Esophagus muscularis mucosa (tissue), 4 donors: ENCODE results near the gene SMIM14. TPM values are rescaled to one million over a fixed set of nuclear protein-coding genes. Genes with fewer than 3 reads are reported as not detected.
A peak's percentile ranks its signal among the peaks of the same experiment; 100 is the strongest.
"Not testable (repeated sequence)": the region's sequence is repeated elsewhere in the genome, so short reads cannot be mapped to it uniquely, and the experiment has no call there.

Experiments used
- DNase-seq: peaks from one replicate; pipeline ENCODE4 v3.0.0-alpha.2; 2017; ENCODE audit errors: extremely low spot score
- H3K27ac ChIP-seq, 4 donors: fragments of 200-600 bp; sonication (generic); replicated peaks in 1 of 4; 1 replicate in 3 of 4; 2 replicates in 1 of 4; pipeline ENCODE4 v1.5.1; 2016 to 2019; ENCODE audit warnings: mild to moderate bottlenecking in 1 of 4
- H3K27me3 ChIP-seq, 4 donors: fragments of 200-600 bp; sonication (generic); one replicate each; pipeline versions ENCODE4 v1.5.1 to v1.6.0; 2016 to 2019
- H3K36me3 ChIP-seq, 4 donors: fragments of 200-600 bp; sonication (generic); one replicate each; pipeline ENCODE4 v1.5.1; 2016 to 2019
- H3K4me1 ChIP-seq, 4 donors: fragments of 200-600 bp; sonication (generic); one replicate each; pipeline ENCODE4 v1.5.1; 2016 to 2019
- H3K4me3 ChIP-seq, 4 donors: fragments of 200-600 bp; sonication (generic); 1 replicate in 2 of 4; 2 replicates in 2 of 4; pipeline ENCODE4 v1.5.1; 2016 to 2019; ENCODE audit warnings: mild to moderate bottlenecking in 4 of 4, moderate library complexity in 1 of 4
- H3K9me3 ChIP-seq, 4 donors: fragments of 200-600 bp; sonication (generic); 1 replicate in 3 of 4; 2 replicates in 1 of 4; pipeline ENCODE4 v1.5.1; 2016 to 2019
- CTCF ChIP-seq, 3 experiments: fragments of 200-600 bp in 2 of 3; fragments of 450-650 bp in 1 of 3; sonication (generic) in 2 of 3; IDR thresholded peaks; one replicate each; pipeline ENCODE4 v1.5.1; 2017 to 2019; ENCODE audit warnings: antibody characterized with exemption in 3 of 3, mild to moderate bottlenecking in 2 of 3, moderate library complexity in 1 of 3
- EP300 ChIP-seq: sonication (generic); formaldehyde crosslinking; IDR thresholded peaks from one replicate; pipeline ENCODE4 v1.6.1; 2017; ENCODE audit warnings: antibody characterized with exemption
- POLR2A ChIP-seq: fragments of 450-650 bp; IDR thresholded peaks from one replicate; pipeline ENCODE4 v1.6.1; 2017; ENCODE audit warnings: antibody characterized with exemption, moderate library complexity, mild to moderate bottlenecking, low read depth
- POLR2AphosphoS5 ChIP-seq, 2 donors: sonication (generic); formaldehyde crosslinking; IDR thresholded peaks; one replicate each; pipeline ENCODE4 v1.6.1; 2017; ENCODE audit warnings: antibody characterized with exemption in 2 of 2
- WGBS: methylation state at CpG from one replicate; pipeline ENCODE4 v1.1.5; 2018; 5-methylcytosine and 5-hydroxymethylcytosine counted together
- intact Hi-C: fragments of 100-400 bp; cut with DNase I; formaldehyde crosslinking; loops from one replicate; pipeline ENCODE4 v1.15.1; 2023
- total RNA-seq, 4 donors: library from RNA; depleted of rRNA; stranded (reverse); fragments of >200 nt; gene quantifications; one replicate each; pipeline versions ENCODE4 v1.1.0 to v1.2.1, GENCODE V29; 2016

The SMIM14 gene
- total RNA-seq, result 10 to 100 TPM; 27.3 to 39.0 (median 29.6) TPM

DNA sequence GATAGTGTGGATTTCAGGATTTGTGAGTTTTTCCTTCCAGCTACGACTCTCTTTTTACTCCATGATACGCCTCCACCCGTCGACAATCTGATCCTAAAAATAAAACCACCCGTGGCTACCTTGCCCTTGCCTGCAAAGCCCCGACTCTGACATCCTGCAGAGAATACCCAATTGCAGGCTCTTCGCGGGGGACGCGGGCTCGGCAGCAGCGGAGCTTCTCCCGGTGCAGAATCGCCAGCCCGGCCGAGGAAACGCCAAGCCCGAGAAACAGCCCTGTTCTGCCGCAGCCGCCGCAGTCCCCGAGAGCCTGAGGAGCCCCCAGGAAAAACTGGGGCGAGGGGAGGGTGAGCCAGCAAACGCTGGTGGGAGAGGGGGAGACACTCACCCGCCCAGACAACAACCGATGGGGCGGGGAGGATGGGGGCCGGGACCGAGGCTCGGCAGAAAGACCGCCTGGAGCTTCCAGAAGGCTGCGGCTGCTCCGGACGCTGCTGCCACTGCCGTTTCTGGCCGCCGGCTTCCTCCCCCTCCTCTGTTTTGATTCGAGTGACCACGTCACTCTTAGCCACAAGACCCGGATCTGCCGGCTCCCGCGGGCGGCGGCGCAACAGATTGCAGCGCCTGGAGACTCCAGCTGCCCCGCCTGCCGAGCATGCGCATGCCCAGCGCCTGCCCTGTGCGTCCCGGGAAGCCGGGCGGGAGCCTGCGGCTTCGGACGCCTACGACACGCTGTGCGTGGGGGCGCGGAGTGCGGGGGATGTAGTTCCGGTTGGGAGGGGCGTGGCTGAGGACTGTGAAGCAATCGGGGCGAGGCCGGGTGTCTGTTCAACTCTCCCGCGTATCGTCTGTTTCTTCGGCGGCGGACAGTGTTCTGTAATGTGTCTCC, at the start of gene SMIM14:
SMIM14 (minus strand) TSS at position 512 of the 886 bp plus-strand sequence. CDS start 33,720 bp downstream, outside the sequence.
- no peak for TF ChIP-seq EP300
- peak; percentile 99 for TF ChIP-seq POLR2AphosphoS5 (IDR thresholded peaks at IDR 0.05)
- peak; percentile 18 to 30 (median 27) for TF ChIP-seq CTCF (IDR thresholded peaks at IDR 0.05)
- peak; percentile 93 for TF ChIP-seq POLR2A
- Histone ChIP-seq H3K27ac (peak within 1 kb of the TSS; percentile 94 to 100 (median 97)), H3K36me3 (peaks cover 0 to 7% (median 3%) of the 10 kb centered on the region in 4 donors), H3K27me3 (no peaks in the 10 kb centered on the region), H3K4me3 (peak within 1 kb of the TSS; percentile 72 to 96 (median 92)), H3K9me3 (no peaks in the 10 kb centered on the region), H3K4me1 (peaks cover 21 to 37% (median 29%) of the 10 kb centered on the region in 4 donors)
- intact Hi-C loops, result loop anchor here (2.0 to 10.0 kb wide), 4 partner anchors 110 to 416 kb away; partner anchors contain the start of genes LIAS, N4BP2, PDS5A and RPL9
- peak; percentile 99 for DNase-seq
- WGBS, result under 1% methylated on average over 23 of the region's 75 CpGs

DNA sequence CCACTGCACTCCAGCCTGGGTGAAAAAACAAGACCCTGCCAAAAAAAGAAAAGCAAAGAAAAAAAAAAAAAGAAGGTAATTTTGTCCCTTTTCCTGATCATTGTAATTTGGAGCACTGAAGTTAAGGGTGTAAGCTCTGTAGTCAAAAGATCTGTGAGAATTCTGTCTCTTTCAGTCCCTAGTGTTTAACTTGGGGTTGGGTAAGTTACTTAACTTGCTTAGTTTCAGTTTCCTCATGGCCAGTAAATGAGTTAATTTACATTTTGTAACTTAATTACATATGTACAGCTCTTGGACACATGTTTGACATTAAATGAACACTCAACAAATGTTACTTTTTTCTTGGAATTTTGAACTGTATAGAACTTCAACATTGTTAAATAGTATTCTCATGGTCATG, 48.3 kb upstream of the SMIM14 start:
- Histone ChIP-seq H3K9me3 (no peaks in the 10 kb centered on the region), H3K4me3 (no peak overlapping the region), H3K36me3 (no peaks in the 10 kb centered on the region), H3K27ac (no peak overlapping the region), H3K27me3 (no peaks in the 10 kb centered on the region), H3K4me1 (no peaks in the 10 kb centered on the region)
- no peak for DNase-seq
- TF ChIP-seq POLR2AphosphoS5 (IDR thresholded peaks at IDR 0.05) (no peak), POLR2A (no peak), CTCF (IDR thresholded peaks at IDR 0.05) (no peak), EP300 (no peak)
- intact Hi-C loops, result no loop called here

DNA sequence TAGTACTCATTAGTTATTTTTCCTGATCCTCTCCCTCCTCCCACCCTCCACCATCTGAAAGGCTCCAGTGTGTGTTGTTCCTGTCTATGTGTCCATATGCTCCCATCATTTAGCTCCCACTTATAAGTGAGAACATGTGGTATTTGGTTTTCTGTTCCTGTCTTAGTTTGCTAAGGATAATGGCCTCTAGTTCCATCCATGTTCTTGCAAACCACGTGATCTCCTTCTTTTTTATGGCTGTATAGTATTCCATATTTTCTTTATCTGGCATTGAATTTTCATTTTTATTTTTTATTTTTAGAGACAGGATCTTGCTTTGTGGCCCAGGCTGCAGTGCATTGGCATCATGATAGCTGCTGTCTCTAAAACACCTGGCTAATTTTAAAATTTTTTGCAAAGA, 47.3 kb upstream of the SMIM14 start:
- 0% methylated on average over 1 of the region's 1 CpG for WGBS

GRCh38 chr4:39682138-39682537, 43.5 kb upstream of the SMIM14 start:
- 76% methylated on average over 2 of the region's 2 CpGs for WGBS
- H3K27me3 ChIP-seq, result no peaks in the 10 kb centered on the region

More for the DNA sequence above, 47.3 kb upstream of the SMIM14 start:
- intact Hi-C loops, result no loop called here
- H3K27ac ChIP-seq, result no peak overlapping the region
- DNase-seq, result no peak
- H3K9me3 ChIP-seq, result no peaks in the 10 kb centered on the region
- H3K27me3 ChIP-seq, result no peaks in the 10 kb centered on the region
- H3K4me3 ChIP-seq, result no peak overlapping the region
- TF ChIP-seq POLR2A, result no peak
- no peak for TF ChIP-seq EP300
- TF ChIP-seq CTCF (IDR thresholded peaks at IDR 0.05), result no peak
- TF ChIP-seq POLR2AphosphoS5 (IDR thresholded peaks at IDR 0.05), result no peak
- H3K36me3 ChIP-seq, result no peaks in the 10 kb centered on the region
- H3K4me1 ChIP-seq, result no peaks in the 10 kb centered on the region

DNA sequence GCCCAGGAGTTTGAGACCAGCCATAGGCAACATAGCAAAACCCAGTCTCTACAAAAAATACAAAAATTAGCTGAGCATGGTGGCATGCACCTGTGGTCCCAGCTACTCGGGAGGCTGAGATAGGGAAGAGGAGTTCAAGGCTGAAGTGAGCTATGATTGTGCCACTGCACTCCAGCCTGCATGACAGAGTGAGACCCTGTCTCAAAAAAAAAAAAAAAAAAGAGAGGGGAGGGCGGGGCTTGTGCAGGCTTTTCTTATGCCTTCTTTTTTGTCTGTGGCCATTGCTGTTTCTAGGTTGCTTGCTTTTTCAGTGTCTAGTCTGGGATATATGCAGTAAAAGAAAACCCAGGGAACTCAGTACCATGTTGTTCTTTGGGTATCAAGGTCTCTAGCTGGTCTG, 42.3 kb upstream of the SMIM14 start:
- H3K36me3 ChIP-seq, H3K4me1 ChIP-seq, H3K27me3 ChIP-seq, H3K4me3 ChIP-seq, DNase-seq, intact Hi-C loops, H3K27ac ChIP-seq, H3K9me3 ChIP-seq: not testable (repeated sequence)
- WGBS, result 96% methylated on average over 2 of the region's 2 CpGs

More at GRCh38 chr4:39682138-39682537, 43.5 kb upstream of the SMIM14 start:
- Histone ChIP-seq H3K4me3 (no peak overlapping the region), H3K9me3 (no peaks in the 10 kb centered on the region), H3K36me3 (no peaks in the 10 kb centered on the region), H3K4me1 (no peaks in the 10 kb centered on the region), H3K27ac (no peak overlapping the region)
- no peak for DNase-seq
- TF ChIP-seq POLR2A, result no peak
- no peak for TF ChIP-seq CTCF (IDR thresholded peaks at IDR 0.05)
- no peak for TF ChIP-seq POLR2AphosphoS5 (IDR thresholded peaks at IDR 0.05)
- TF ChIP-seq EP300, result no peak
- intact Hi-C loops, result no loop called here

DNA sequence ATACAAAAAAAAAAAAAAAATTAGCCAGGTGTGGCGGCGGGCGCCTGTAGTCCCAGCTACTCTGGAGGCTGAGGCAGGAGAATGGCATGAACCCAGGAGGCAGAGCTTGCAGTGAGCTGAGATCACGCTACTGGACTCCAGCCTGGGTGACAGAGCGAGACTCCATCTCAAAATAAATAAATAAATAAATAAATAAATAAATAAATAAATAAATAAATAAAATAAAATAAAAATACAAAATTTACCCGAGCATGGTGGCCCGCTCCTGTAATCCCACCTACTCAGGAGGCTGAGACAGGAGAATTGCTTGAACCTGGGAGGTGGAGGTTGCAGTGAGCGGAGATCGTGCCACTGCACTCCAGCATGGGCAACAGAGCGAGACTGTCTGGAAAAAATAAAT, 37.0 kb upstream of the SMIM14 start:
- H3K27ac ChIP-seq, H3K4me3 ChIP-seq, H3K9me3 ChIP-seq, DNase-seq, H3K36me3 ChIP-seq, intact Hi-C loops, H3K4me1 ChIP-seq, H3K27me3 ChIP-seq: not testable (repeated sequence)
- WGBS, result 94% methylated on average over 10 of the region's 10 CpGs

GRCh38 chr4:39670296-39670695, 31.6 kb upstream of the SMIM14 start:
- H3K4me3 ChIP-seq, H3K27me3 ChIP-seq, DNase-seq, H3K9me3 ChIP-seq, H3K27ac ChIP-seq, intact Hi-C loops, H3K4me1 ChIP-seq, H3K36me3 ChIP-seq: not testable (repeated sequence)
- WGBS, result 78% methylated on average over 1 of the region's 1 CpG
